HG03196 (cell line): Measurements from ENCODE around the gene MRPS18B.

ENCODE experiments used
- ATAC-seq: cut with Tn5 transposase; IDR thresholded peaks from one replicate; pipeline ENCODE4 v1.9.1; 2021; ENCODE audit not compliant: unreplicated experiment

The MRPS18B gene

GRCh38 chr6:30601815-30602641 is 15.6 kb upstream of the MRPS18B start:
- no peak for ATAC-seq

DNA sequence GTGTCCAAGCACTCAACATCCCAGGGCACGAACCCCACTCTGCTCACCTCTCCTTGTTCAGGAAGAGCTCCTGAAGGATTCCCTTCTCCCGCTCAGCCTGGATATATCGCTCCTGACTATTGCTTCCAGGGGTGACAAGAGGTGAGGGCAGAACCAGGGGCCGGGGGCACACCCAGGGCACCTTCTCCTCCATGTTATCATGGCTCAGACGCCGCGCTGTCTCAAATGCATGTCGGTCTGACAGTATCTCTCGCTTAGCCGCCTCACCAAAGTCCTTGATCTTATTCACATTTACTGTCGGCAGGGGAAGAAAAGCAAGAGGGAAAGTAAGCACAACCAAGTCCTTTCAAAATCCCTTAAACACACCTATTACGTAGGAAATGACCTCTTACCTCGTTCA is 13.7 kb upstream of the MRPS18B start:
- ATAC-seq = no peak

- no peak for ATAC-seq
These were observed 7.6 kb upstream of the MRPS18B start for GRCh38 chr6:30610065-30610464.

GRCh38 chr6:30611150-30611855 is 6.3 kb upstream of the MRPS18B start:
- ATAC-seq = no peak

DNA sequence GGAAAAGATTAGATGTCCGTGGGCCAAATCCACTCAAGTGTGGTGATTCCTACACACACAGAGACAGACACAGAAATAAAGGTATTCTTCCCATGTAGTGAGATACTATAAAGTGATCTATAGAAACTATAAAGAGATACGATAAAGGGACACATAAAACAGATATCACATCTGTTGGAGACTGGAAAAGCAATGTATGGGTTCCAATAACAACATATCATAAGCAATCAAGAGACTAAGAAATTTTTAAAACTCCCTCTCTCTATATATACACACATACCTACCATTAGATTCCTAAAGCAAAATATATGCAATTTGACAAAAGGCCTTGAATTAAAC is 5.8 kb upstream of the MRPS18B start:
- ATAC-seq = no peak

GRCh38 chr6:30612213-30612612 is 5.4 kb upstream of the MRPS18B start:
- no peak for ATAC-seq

DNA sequence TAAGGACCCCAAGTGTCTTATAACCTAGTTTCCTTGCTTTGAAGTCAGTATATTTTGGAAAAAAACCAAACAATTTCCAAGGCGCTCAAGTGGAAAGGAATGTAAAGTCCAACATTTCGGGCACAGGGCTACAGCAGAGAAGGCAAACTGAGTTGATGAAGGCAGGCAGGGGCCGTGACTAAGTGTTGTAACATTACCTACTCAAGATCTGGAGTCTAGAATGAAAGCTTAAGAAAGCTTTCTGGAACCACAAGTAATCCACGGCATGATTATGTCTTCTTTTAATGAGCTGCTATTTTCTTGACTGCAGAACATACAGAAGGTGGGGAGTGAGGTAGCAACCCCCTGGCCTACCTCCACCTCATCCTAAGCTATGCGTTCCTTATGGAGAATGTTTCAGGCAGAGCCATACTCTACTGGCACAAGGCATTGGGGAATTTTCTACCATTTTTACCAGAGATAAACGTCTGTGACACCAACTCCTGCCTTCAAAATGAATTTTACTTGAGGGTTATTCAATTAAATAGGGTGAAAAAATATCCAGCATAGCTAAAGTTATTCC is 4.9 kb upstream of the MRPS18B start:
- ATAC-seq = no peak

DNA sequence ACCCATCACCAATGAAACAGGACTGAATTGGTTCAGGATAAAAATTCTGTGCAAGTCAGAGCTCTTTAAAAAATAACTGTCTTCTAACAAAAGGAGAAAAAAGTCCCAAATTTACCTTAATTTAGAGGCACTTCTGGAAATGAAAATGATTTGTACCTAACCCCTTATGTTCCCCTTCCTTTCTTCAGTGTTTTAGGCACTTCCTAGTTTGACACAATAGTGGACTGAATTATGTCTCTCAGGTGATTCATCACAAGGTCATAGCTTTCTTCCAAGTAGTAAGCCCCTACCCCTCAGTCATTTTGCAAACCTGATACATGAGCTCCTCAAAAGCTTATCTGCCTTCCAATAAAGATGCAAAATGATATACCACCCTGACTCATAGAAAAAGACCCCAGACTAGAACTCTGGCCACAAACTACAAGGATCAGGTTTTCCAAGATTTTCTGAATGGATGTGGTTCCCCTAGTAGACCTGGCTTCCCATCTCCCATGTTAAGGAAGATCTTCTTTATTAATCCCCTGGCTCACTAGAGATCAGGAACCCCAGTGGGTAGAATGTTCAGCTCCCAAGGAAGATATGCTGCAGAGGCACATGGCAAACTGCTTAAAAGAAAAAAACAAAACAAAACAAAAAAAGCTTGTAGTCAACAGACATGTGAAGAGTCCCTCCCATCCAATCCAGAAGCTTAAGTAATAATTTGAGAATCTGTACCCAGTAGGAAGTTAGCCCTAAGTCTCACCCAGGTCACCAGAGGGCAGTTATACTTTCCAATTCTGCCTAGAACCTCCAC is 4.2 kb upstream of the MRPS18B start:
- ATAC-seq = no peak

GRCh38 chr6:30614044-30614842 is 3.4 kb upstream of the MRPS18B start:
- no peak for ATAC-seq

DNA sequence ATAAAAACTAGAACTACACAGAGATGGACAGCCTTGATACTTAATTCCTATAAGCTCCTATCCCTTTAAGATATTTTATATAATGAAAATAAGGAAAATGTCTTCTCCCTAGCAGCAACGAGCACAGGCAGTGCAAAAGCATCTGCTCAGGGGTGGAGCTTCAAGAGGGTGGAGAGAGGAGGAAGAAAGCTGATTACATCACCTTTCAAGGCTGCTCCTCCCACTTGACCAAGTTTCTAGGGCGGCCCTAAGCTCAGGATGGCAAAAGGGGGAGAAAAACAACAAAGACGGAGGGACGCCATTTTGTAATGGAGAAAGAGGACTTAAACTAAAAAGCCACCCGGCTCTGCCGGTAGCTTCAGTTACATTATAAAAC is 2.8 kb upstream of the MRPS18B start:
- peak; percentile 36 for ATAC-seq

DNA sequence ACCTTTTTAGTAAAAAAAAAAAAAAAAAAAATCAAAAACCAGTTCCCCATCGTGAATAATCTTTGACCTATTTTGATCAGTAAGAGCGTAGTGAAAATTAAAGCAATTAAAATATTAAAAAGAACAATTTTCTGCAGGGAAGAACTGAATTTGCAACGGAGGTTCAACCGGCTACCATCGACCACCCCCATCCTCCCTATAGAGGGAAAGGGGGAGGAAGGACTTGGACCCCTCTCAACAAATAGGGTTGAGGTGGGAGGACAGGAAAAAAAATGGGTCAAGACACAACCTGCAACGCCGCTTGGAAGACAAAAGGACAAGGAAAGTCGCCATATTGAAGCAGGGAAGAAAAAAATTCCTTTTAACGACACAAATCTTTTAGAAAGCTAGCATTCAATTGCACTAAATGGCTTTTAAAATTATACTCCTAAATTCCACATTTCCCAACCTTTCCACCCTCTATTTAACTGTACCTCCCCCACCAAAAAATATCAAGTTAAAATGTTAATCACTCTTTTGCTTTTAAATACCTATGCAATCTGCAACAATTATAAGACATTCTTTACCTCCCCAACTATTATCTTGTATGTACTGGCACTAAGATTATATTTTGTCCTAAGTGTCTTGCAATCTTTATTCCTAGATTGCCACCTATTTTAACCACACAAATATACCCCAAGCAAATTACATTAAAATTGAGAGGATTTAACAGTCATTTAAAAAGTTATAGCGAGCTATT is 2.3 kb upstream of the MRPS18B start:
- no peak for ATAC-seq

GRCh38 chr6:30615958-30616810 is 1.5 kb upstream of the MRPS18B start:
- no peak for ATAC-seq

DNA sequence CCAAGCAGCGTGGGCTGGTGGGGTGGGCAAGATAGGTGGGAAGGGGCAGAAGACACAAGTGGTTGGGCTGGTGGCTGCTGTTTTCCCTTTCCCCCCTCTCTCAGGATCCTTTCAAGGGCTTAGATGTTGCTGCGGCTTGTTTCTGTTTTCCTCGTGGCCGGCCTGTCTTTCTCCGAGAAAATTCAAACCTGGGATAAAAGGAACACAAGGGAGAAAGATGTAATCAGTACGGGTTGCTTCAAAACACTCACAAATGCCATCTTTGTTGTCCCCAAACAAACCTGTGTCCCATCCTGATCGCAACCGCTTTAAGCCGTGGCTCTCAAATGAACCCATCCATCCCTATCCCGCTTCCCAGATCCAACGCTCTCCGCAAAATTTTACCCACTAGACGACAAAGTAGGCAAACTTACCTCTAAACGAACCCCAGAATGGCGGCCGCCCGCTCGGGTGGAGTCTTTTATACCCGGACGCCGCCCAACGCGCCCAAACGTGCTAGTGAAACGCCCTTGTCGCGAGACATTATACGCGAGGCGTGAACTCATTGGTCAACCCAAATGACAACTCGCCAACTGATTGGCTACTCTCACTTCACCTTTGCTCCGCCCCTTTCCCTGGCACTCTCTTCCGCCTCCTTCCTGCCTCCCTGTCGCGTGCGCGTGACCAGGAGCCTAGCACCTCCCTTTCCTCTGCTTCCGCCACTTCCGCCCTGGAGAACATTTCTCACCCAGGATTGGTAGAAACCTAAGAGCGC is 652 bp upstream of the MRPS18B start, which contains the start of gene PPP1R10:
Gene PPP1R10 (minus strand): TSS at position 433 of the 754 bp plus-strand sequence. CDS start 7,299 bp downstream, outside the sequence.
- peak; percentile 71 for ATAC-seq

- no peak for ATAC-seq
These were observed 694 bp downstream of the MRPS18B start for GRCh38 chr6:30618270-30618797.

- ATAC-seq = no peak
These were observed 1.9 kb downstream of the MRPS18B start for GRCh38 chr6:30619561-30619960.

DNA sequence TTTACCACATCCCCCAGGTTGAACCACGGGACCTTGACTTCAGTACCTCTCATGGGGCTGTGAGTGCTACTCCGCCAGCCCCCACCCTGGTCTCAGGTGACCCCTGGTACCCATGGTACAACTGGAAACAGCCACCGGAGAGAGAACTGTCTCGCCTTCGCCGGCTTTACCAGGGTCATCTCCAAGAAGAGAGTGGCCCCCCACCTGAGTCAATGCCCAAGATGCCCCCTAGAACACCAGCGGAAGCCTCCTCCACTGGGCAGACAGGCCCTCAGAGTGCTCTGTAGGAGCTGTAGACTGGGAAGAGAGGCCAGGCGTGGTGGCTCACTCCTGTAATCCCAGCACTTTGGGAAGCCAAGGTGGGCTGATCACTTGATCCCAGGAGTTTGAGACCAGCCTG is 7.9 kb downstream of the MRPS18B start:
- no peak for ATAC-seq

DNA sequence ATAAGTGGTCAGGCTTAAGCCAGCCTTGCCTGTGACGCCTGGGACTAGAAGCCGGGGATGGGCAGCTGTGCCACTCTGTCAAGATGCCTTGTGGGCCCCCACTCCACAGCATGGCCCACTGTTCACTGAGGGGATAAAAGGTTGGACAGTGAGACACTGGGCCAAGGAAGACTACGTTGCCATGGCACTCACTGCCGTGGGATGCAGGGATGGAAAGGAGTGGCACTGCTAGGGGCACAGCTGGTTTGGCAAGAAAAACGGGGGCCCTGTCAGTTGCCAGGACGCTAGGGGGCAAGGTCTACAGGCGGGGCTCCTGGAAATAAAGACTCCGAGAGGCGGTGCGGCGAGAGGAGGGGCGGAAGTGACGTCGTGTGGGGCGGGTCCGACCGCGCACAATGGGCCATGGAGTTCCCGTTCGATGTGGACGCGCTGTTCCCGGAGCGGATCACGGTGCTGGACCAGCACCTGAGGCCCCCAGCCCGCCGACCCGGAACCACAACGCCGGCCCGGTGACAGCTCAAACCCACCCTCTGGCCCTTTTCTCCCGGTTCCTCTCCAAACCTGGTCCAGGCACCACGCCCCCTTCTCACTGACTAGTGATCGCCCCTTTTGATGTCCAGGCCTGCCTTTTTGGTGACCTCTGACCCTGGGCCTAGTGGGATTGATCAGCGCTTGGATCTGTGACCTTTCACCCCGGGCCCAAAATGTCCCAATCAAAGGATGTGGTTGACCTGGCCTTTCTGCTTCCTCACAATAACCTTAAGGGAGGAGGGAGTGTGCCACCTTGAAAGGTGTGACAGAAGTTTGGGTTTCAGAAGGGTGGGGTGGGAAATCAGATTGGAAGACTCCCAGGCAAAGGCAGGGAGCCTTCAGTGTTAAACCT is 9.1 kb downstream of the MRPS18B start, which contains the start of gene ATAT1:
Gene ATAT1 (plus strand): TSS at position 391 of the 883 bp plus-strand sequence.
- ATAC-seq = peak; percentile 81
